H1 (cell line): ENCODE results near the gene FGF14. TPM values are rescaled to one million over a fixed set of nuclear protein-coding genes. Genes with fewer than 3 reads are reported as not detected.

ENCODE experiments used
- BACH1 ChIP-seq: IDR thresholded peaks from 2 replicates; pipeline ENCODE4 v1.6.1; 2012; ENCODE audit warnings: low read length, improper control_type of control experiment
- CBX5 ChIP-seq: fragments of 300-800, 300-1000 bp; sonication (generic); IDR thresholded peaks from 2 replicates; pipeline ENCODE4 v1.7.1; 2016; ENCODE audit warnings: antibody characterized with exemption, low read length, low read depth
- CEBPB ChIP-seq: IDR thresholded peaks from 2 replicates; pipeline ENCODE4 v1.6.1; 2012; ENCODE audit warnings: low read depth, low read length
- CREB1 ChIP-seq: IDR thresholded peaks from 2 replicates; pipeline ENCODE4 v1.6.1; 2012; ENCODE audit warnings: inconsistent platforms
- KDM4A ChIP-seq: IDR thresholded peaks from one replicate; pipeline ENCODE4 v1.7.1; 2012; ENCODE audit warnings: low read depth, mild to moderate bottlenecking, moderate library complexity, low read length, inconsistent platforms; ENCODE audit not compliant: severe bottlenecking
- RBBP5 ChIP-seq: IDR thresholded peaks from 2 replicates; pipeline ENCODE4 v1.7.1; 2012; ENCODE audit warnings: low read depth, mild to moderate bottlenecking, inconsistent platforms, low read length, moderate library complexity, borderline replicate concordance
- polyA plus RNA-seq, 7 experiments: library from polyadenylated mRNA; depleted of rRNA in 3 of 7; stranded (reverse) in 5 of 7; unstranded in 2 of 7; fragments of >200 nt in 5 of 7; fragments of 200-250 nt in 2 of 7; gene quantifications; 1 replicate in 5 of 7; 2 replicates in 1 of 7; 4 replicates in 1 of 7; pipeline versions ENCODE4 v1.2.1 to v1.2.3, GENCODE V29; 2011 to 2013; ENCODE audit warnings: missing spikeins in 2 of 7, mixed read lengths in 2 of 7
- total RNA-seq: library from RNA; stranded (reverse); fragmentation: NEBNext Ultra II Directional; extraction: Animal tissue kit (Norgen Biotek cat#: 25700); gene quantifications from 2 replicates; pipeline ENCODE4 v1.2.1, GENCODE V29; 2021
- TF ChIP-seq, protein P1 (sequence below): fragments of 300-600 bp; sonication (generic); IDR thresholded peaks from 2 replicates; pipeline ENCODE4 v1.7.1; 2012; ENCODE audit warnings: low read length, moderate library complexity, mild to moderate bottlenecking, inconsistent platforms; ENCODE audit not compliant: insufficient replicate concordance

The FGF14 gene
- total and polyA plus RNA-seq, 2 of the 8 experiments (the other 6 are each of a cell fraction or from before 2014, with no cell fraction given): 0.05 to 0.58 TPM

DNA sequence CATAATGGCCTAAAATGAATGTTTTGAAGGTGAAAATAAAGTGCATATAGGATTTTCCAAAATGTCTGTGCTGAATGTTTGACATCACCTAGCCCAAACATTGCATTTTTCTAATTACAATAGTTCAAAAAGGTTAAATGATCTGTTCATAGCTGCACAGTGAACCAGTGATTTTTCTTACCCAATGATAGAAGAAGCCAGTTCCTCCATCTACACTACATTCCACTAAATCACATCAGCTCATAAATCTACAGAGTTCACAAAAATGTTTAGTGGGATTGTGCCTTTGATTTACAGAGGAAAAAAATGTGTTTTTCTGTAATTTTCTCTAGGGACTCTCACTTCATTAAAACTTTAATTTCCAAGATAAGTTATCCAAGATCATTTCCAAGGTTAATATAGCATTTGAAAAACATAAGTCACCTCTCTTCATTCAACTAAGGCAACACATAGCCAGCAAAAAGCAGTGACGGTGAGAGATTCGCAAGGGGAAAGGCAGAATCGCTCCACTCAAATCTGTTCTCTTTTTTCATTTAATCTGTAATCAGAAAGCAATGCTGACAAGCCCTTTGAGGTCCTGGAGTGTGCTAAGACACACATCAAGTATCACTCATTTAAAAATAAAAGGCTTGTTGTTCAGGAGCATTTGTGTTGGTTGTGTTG lies 194.0 kb downstream of the FGF14 start (continued):
- TF ChIP-seq CEBPB (no peak), CBX5 (no peak), RBBP5 (no peak), KDM4A (no peak), BACH1 (no peak), CREB1 (no peak)
- TF ChIP-seq, protein P1, sequence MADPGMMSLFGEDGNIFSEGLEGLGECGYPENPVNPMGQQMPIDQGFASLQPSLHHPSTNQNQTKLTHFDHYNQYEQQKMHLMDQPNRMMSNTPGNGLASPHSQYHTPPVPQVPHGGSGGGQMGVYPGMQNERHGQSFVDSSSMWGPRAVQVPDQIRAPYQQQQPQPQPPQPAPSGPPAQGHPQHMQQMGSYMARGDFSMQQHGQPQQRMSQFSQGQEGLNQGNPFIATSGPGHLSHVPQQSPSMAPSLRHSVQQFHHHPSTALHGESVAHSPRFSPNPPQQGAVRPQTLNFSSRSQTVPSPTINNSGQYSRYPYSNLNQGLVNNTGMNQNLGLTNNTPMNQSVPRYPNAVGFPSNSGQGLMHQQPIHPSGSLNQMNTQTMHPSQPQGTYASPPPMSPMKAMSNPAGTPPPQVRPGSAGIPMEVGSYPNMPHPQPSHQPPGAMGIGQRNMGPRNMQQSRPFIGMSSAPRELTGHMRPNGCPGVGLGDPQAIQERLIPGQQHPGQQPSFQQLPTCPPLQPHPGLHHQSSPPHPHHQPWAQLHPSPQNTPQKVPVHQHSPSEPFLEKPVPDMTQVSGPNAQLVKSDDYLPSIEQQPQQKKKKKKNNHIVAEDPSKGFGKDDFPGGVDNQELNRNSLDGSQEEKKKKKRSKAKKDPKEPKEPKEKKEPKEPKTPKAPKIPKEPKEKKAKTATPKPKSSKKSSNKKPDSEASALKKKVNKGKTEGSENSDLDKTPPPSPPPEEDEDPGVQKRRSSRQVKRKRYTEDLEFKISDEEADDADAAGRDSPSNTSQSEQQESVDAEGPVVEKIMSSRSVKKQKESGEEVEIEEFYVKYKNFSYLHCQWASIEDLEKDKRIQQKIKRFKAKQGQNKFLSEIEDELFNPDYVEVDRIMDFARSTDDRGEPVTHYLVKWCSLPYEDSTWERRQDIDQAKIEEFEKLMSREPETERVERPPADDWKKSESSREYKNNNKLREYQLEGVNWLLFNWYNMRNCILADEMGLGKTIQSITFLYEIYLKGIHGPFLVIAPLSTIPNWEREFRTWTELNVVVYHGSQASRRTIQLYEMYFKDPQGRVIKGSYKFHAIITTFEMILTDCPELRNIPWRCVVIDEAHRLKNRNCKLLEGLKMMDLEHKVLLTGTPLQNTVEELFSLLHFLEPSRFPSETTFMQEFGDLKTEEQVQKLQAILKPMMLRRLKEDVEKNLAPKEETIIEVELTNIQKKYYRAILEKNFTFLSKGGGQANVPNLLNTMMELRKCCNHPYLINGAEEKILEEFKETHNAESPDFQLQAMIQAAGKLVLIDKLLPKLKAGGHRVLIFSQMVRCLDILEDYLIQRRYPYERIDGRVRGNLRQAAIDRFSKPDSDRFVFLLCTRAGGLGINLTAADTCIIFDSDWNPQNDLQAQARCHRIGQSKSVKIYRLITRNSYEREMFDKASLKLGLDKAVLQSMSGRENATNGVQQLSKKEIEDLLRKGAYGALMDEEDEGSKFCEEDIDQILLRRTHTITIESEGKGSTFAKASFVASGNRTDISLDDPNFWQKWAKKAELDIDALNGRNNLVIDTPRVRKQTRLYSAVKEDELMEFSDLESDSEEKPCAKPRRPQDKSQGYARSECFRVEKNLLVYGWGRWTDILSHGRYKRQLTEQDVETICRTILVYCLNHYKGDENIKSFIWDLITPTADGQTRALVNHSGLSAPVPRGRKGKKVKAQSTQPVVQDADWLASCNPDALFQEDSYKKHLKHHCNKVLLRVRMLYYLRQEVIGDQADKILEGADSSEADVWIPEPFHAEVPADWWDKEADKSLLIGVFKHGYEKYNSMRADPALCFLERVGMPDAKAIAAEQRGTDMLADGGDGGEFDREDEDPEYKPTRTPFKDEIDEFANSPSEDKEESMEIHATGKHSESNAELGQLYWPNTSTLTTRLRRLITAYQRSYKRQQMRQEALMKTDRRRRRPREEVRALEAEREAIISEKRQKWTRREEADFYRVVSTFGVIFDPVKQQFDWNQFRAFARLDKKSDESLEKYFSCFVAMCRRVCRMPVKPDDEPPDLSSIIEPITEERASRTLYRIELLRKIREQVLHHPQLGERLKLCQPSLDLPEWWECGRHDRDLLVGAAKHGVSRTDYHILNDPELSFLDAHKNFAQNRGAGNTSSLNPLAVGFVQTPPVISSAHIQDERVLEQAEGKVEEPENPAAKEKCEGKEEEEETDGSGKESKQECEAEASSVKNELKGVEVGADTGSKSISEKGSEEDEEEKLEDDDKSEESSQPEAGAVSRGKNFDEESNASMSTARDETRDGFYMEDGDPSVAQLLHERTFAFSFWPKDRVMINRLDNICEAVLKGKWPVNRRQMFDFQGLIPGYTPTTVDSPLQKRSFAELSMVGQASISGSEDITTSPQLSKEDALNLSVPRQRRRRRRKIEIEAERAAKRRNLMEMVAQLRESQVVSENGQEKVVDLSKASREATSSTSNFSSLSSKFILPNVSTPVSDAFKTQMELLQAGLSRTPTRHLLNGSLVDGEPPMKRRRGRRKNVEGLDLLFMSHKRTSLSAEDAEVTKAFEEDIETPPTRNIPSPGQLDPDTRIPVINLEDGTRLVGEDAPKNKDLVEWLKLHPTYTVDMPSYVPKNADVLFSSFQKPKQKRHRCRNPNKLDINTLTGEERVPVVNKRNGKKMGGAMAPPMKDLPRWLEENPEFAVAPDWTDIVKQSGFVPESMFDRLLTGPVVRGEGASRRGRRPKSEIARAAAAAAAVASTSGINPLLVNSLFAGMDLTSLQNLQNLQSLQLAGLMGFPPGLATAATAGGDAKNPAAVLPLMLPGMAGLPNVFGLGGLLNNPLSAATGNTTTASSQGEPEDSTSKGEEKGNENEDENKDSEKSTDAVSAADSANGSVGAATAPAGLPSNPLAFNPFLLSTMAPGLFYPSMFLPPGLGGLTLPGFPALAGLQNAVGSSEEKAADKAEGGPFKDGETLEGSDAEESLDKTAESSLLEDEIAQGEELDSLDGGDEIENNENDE: no peak
